Smooth muscle cell of the brain vasculature (primary cell): Measurements from ENCODE around the gene GSPT1.
"Not testable (repeated sequence)": the region's sequence is repeated elsewhere in the genome, so short reads cannot be mapped to it uniquely, and the experiment has no call there.

Experiments
- DNase-seq: peaks from one replicate; pipeline ENCODE4 v3.0.0-alpha.2; 2012; ENCODE audit warnings: low read depth, low spot score

Gene GSPT1

GRCh38 chr16:11915644-11916523 is at the start of gene GSPT1:
Gene GSPT1, minus strand, starts transcription at chr16:11915956. Its CDS starts 236 bp downstream, at chr16:11915720.
- DNase-seq, result peak; percentile 96

- DNase-seq, result no peak
Measured at GRCh38 chr16:11964761-11965551, 49.2 kb upstream of the GSPT1 start, which contains the start of gene TNFRSF17. Gene TNFRSF17, plus strand, starts transcription at chr16:11965210. Its CDS starts 115 bp downstream, at chr16:11965325.

GRCh38 chr16:11963706-11964105 is 48.0 kb upstream of the GSPT1 start:
- DNase-seq, result no peak

- DNase-seq, result not testable (repeated sequence)
Measured at GRCh38 chr16:11962978-11963377, 47.2 kb upstream of the GSPT1 start.

GRCh38 chr16:11962457-11962856 is 46.7 kb upstream of the GSPT1 start:
- DNase-seq, result not testable (repeated sequence)

GRCh38 chr16:11957591-11958395 is 42.0 kb upstream of the GSPT1 start:
- DNase-seq, result no peak

GRCh38 chr16:11956558-11956957 is 40.8 kb upstream of the GSPT1 start:
- DNase-seq, result no peak

GRCh38 chr16:11955713-11956123 is 40.0 kb upstream of the GSPT1 start:
- peak; percentile 26 for DNase-seq

GRCh38 chr16:11953576-11953975 is 37.8 kb upstream of the GSPT1 start:
- not testable (repeated sequence) for DNase-seq

- no peak for DNase-seq
Measured at GRCh38 chr16:11950388-11950787, 34.6 kb upstream of the GSPT1 start.

- no peak for DNase-seq
Measured at GRCh38 chr16:11949527-11949926, 33.8 kb upstream of the GSPT1 start.

- no peak for DNase-seq
Measured at GRCh38 chr16:11948819-11949218, 33.1 kb upstream of the GSPT1 start.

- no peak for DNase-seq
Measured at GRCh38 chr16:11946433-11946832, 30.7 kb upstream of the GSPT1 start.

GRCh38 chr16:11941945-11942344 is 26.2 kb upstream of the GSPT1 start, which contains the start of gene NPIPB2:
Gene NPIPB2, minus strand, starts transcription at chr16:11942045. Its CDS starts 0 bp downstream, at chr16:11942045.
- DNase-seq, result not testable (repeated sequence)

- not testable (repeated sequence) for DNase-seq
Measured at GRCh38 chr16:11927350-11927749, 11.6 kb upstream of the GSPT1 start.

- DNase-seq, result not testable (repeated sequence)
Measured at GRCh38 chr16:11924046-11924445, 8.3 kb upstream of the GSPT1 start.

- no peak for DNase-seq
Measured at GRCh38 chr16:11916524-11917285, 949 bp upstream of the GSPT1 start.

GRCh38 chr16:11915114-11915643 is 577 bp downstream of the GSPT1 start:
- DNase-seq, result no peak

GRCh38 chr16:11914210-11915113 is 1.3 kb downstream of the GSPT1 start:
- no peak for DNase-seq
